ENCODE measurements around the gene MAB21L3.

Gene MAB21L3

DNA sequence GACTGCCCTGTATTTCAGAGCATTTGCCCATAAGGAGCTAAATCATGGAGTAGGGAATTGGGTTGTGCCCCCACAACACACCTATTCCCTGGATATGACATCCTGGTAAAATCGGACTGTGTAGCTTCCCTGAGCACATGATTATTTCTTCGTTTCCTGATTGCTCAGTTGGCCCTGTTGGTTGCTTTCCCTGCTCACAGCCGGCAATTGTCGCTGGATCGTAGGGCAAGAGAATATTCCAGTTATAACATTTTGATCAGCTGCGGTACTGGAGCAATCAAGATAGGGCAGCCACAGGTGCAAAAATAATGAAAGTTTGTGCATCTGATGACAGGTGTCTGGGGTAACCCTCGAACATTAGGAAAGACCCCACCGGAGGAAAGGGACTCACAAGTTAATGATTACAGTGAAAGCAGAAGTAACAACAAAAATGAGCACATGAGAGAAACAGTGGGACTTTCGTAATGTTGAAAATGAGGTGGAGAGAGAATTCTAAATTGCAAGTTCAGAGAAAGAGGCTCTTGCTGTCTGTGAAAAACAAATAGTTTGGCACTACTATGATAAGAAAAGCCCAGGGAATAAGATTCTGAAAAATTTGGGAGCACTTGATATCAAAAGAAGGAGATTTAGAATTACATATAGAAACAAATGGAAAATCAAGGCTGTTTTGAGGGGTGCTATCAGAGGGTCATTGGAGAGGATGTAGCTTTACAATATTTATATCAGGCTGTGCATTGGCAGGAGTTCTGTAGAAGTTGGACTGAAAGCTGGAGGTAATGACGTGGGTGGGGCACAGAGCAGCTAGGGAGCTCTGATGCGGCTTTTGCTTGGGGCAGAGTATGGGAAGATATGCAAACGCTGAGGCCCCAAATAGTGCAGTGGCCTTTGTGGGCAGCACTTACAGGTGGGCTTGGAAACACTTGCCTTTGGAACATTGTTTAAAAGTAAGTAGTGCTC, at the start of gene MAB21L3:
TSS of gene MAB21L3 (plus strand) at position 833 of the 957 bp plus-strand sequence. CDS start 1,217 bp downstream, outside the sequence.
- no peak within 1 kb of the TSS for H3K4me3 ChIP-seq (replicated peaks; ENCODE audit: low read depth, low read length)
- DNase-seq (ENCODE audit: low read depth), result no peak
- TF ChIP-seq, protein P1, sequence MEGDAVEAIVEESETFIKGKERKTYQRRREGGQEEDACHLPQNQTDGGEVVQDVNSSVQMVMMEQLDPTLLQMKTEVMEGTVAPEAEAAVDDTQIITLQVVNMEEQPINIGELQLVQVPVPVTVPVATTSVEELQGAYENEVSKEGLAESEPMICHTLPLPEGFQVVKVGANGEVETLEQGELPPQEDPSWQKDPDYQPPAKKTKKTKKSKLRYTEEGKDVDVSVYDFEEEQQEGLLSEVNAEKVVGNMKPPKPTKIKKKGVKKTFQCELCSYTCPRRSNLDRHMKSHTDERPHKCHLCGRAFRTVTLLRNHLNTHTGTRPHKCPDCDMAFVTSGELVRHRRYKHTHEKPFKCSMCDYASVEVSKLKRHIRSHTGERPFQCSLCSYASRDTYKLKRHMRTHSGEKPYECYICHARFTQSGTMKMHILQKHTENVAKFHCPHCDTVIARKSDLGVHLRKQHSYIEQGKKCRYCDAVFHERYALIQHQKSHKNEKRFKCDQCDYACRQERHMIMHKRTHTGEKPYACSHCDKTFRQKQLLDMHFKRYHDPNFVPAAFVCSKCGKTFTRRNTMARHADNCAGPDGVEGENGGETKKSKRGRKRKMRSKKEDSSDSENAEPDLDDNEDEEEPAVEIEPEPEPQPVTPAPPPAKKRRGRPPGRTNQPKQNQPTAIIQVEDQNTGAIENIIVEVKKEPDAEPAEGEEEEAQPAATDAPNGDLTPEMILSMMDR (IDR thresholded peaks at IDR 0.05; ENCODE audit: low read length, missing control alignments), result no peak

DNA sequence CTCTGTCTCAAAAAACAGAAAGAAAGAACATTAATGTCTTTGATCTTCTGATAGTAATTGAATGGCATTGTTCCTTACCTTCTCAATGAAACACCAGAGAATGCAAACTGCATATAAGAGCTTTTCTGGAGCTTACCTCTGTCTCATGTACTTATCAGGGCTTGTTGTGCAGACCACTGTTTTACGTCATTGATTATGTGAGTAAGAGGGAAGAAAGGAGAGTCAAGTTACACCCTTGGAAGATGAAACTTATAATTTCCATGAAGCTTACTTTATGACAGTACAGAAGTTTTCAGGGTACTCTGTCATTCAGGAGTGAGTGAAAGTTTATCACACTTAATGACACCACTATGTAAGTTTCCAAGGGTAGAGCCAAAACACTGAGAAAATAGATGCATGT, 49.0 kb upstream of the MAB21L3 start:
- TF ChIP-seq, protein P1 (IDR thresholded peaks at IDR 0.05; ENCODE audit: low read length, missing control alignments), result no peak
- H3K4me3 ChIP-seq (replicated peaks; ENCODE audit: low read depth, low read length), result no peak overlapping the region
- no peak for DNase-seq (ENCODE audit: low read depth)

DNA sequence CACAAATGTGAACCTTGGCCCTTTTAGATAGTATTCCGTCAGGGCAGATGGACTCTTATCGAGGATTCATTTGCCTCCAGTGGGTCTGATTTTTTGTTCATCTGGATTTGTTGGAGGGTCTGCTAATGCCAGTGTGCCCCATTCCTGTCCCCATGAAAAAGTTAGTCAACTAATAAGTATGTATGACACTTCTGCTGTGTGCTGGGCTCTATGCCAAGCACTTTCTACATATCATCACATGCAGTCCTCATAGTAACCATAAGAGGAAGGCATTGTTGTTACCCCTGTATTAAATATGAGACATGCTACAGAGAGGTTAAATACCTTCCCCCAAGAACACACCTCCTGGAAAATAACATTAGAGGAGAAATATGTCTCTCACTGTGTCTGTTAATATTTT, 46.6 kb upstream of the MAB21L3 start:
- TF ChIP-seq, protein P1 (IDR thresholded peaks at IDR 0.05; ENCODE audit: low read length, missing control alignments), result no peak
- no peak overlapping the region for H3K4me3 ChIP-seq (replicated peaks; ENCODE audit: low read depth, low read length)
- DNase-seq (ENCODE audit: low read depth), result peak; percentile 35

DNA sequence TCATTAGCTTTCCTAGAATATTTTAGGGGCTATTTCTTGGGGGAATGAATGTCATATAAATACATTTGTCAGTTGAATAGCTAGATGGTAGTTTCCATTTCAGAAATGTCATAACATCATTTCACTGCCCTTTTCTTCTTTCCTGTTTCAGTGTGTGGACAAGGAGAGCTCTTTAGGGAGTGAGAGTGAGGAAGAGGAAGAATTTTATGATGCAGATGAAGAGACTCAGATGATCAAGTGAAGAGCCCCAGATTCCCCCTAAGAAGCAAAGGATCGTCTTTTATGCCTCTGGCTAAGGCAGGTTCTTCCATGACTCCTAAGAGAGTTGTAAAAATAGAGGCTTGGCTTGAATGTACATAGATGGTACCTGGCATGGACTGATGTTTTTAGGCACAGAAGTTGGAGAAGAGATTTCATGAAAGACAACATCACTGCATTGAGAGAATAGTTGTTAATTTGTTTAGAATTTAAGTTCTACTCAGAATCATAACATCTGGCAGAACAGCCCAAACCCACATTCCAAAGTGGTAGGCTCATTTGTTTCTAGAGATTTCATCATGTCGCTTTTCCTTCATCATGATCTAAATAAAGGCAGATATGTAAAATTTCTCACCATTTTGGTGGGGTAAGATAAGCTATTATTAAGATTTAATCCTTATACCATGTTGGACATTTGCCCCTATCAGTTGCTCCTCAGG, 44.2 kb upstream of the MAB21L3 start:
- TF ChIP-seq, protein P1 (IDR thresholded peaks at IDR 0.05; ENCODE audit: low read length, missing control alignments), result no peak
- DNase-seq (ENCODE audit: low read depth), result peak; percentile 64
- no peak overlapping the region for H3K4me3 ChIP-seq (replicated peaks; ENCODE audit: low read depth, low read length)

DNA sequence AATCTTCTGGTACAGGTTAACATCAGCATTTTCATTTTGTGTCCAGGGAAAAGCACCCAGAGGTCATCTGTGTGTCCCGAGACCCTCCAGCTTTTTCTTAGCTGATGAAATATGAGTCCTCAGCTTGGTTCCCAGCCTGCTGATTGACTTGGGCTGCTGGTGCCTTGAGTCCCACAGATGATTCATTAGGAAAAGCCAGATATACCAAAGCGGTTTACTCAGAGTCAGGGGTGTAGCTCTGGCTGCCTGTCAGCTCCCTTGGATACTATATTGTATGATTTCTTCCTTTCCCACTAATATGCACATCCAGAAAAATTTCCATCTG, 43.7 kb upstream of the MAB21L3 start:
- no peak overlapping the region for H3K4me3 ChIP-seq (replicated peaks; ENCODE audit: low read depth, low read length)
- DNase-seq (ENCODE audit: low read depth), result peak; percentile 65
- TF ChIP-seq, protein P1 (IDR thresholded peaks at IDR 0.05; ENCODE audit: low read length, missing control alignments), result no peak

DNA sequence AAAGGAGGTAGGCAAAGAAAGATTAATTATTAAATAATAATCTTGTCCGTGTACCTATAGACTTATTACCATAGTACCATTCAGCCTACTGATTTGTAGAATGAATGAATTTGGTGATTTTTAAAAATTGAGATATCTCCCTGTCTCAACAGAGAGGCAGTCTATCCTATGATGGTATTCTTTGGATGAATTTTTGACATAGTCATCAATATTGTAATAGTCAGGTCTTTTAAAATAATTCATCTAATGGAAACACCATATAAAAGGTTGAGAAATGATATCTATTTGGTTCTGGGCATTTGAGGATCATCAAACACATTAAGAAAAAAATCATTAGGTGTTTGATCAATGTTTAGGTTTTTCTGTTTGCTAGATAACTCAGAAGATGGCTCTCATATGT, 35.6 kb upstream of the MAB21L3 start:
- H3K4me3 ChIP-seq (replicated peaks; ENCODE audit: low read depth, low read length), result no peak overlapping the region
- TF ChIP-seq, protein P1 (IDR thresholded peaks at IDR 0.05; ENCODE audit: low read length, missing control alignments), result no peak
- no peak for DNase-seq (ENCODE audit: low read depth)
